Neural crest cell (in vitro differentiated cells): ENCODE measurements around the gene PHF12. TPM values are rescaled to one million over a fixed set of nuclear protein-coding genes. Genes with fewer than 3 reads are reported as not detected.

Experiments used
- DNase-seq: peaks from one replicate; pipeline ENCODE4 v3.0.0; 2021; ENCODE audit warnings: low read depth, mixed read lengths, low spot score
- H3K27ac Mint-ChIP-seq: one replicate; pipeline ENCODE4 v1.8.0; 2021; ENCODE audit warnings: mild to moderate bottlenecking, mixed read lengths; ENCODE audit not compliant: unreplicated experiment
- H3K27me3 Mint-ChIP-seq: 2 replicates; pipeline ENCODE4 v1.8.0; 2021; ENCODE audit warnings: low read depth, mild to moderate bottlenecking, mixed read lengths
- H3K36me3 Mint-ChIP-seq: 2 replicates; pipeline ENCODE4 v1.8.0; 2021; ENCODE audit warnings: low read depth, mild to moderate bottlenecking, mixed read lengths
- H3K4me1 Mint-ChIP-seq: 2 replicates; pipeline ENCODE4 v1.8.0; 2021; ENCODE audit warnings: mixed read lengths
- H3K4me3 Mint-ChIP-seq: one replicate; pipeline ENCODE4 v1.8.0; 2021; ENCODE audit warnings: mild to moderate bottlenecking, mixed read lengths
- H3K9me3 Mint-ChIP-seq: 2 replicates; pipeline ENCODE4 v1.8.0; 2021; ENCODE audit warnings: mixed read lengths
- CTCF ChIP-seq: fragments of 200-600 bp; sonication (generic); conservative IDR thresholded peaks from 2 replicates; pipeline ENCODE4 v1.5.0; 2021; ENCODE audit warnings: antibody characterized with exemption, mild to moderate bottlenecking
- total RNA-seq: library from RNA; stranded (reverse); gene quantifications from 2 replicates; pipeline ENCODE4 v1.2.1, GENCODE V29; 2021

Gene PHF12
- total RNA-seq, 1 donor from 2014 or later: 64.7 TPM

GRCh38 chr17:28982131-28982793 is 30.9 kb upstream of the PHF12 start:
- DNase-seq: no peak
- Mint-ChIP-seq H3K36me3 (no peaks in the 10 kb centered on the region), H3K4me1 (peaks cover 15% of the 10 kb centered on the region), H3K9me3 (no peaks in the 10 kb centered on the region), H3K27me3 (peaks cover 31% of the 10 kb centered on the region), H3K4me3 (no peak overlapping the region), H3K27ac (no peak overlapping the region)
- no peak for TF ChIP-seq CTCF

- no peak for TF ChIP-seq CTCF
- Mint-ChIP-seq H3K4me3 (no peak overlapping the region), H3K27me3 (peaks cover 18% of the 10 kb centered on the region), H3K36me3 (no peaks in the 10 kb centered on the region), H3K4me1 (peaks cover 15% of the 10 kb centered on the region), H3K27ac (no peak overlapping the region), H3K9me3 (no peaks in the 10 kb centered on the region)
- DNase-seq: no peak
Observed at GRCh38 chr17:28978356-28978964, 27.1 kb upstream of the PHF12 start.

GRCh38 chr17:28977659-28978355 is 26.5 kb upstream of the PHF12 start:
- Mint-ChIP-seq H3K27me3 (peaks cover 12% of the 10 kb centered on the region), H3K9me3 (no peaks in the 10 kb centered on the region), H3K4me1 (peaks cover 12% of the 10 kb centered on the region), H3K27ac (no peak overlapping the region), H3K4me3 (no peak overlapping the region), H3K36me3 (no peaks in the 10 kb centered on the region)
- TF ChIP-seq CTCF: no peak
- DNase-seq: no peak

- H3K27ac Mint-ChIP-seq: no peak overlapping the region
- no peak for DNase-seq
- peaks cover 13% of the 10 kb centered on the region for H3K27me3 Mint-ChIP-seq
- H3K4me3 Mint-ChIP-seq: no peak overlapping the region
- H3K9me3 Mint-ChIP-seq: no peaks in the 10 kb centered on the region
- no peak for TF ChIP-seq CTCF
- H3K4me1 Mint-ChIP-seq: peaks cover 8% of the 10 kb centered on the region
- no peaks in the 10 kb centered on the region for H3K36me3 Mint-ChIP-seq
Observed at GRCh38 chr17:28975646-28976045, 24.3 kb upstream of the PHF12 start.

- no peak overlapping the region for H3K27ac Mint-ChIP-seq
- no peak overlapping the region for H3K4me3 Mint-ChIP-seq
- no peaks in the 10 kb centered on the region for H3K9me3 Mint-ChIP-seq
- no peaks in the 10 kb centered on the region for H3K36me3 Mint-ChIP-seq
- no peak for TF ChIP-seq CTCF
- H3K4me1 Mint-ChIP-seq: peaks cover 14% of the 10 kb centered on the region
- H3K27me3 Mint-ChIP-seq: peaks cover 15% of the 10 kb centered on the region
- no peak for DNase-seq
Observed at GRCh38 chr17:28975031-28975430, 23.7 kb upstream of the PHF12 start.
